22Rv1 (cell line): ENCODE data around the gene LSM2.

ENCODE experiments used
- ZFX ChIP-seq: fragments of 450-650 bp; IDR thresholded peaks from 2 replicates; pipeline ENCODE4 v1.6.1; 2017; ENCODE audit warnings: antibody characterized with exemption, borderline replicate concordance
- TF ChIP-seq, protein P1 (sequence below): fragments of 450-650 bp; IDR thresholded peaks from 2 replicates; pipeline ENCODE4 v1.5.1; 2017; ENCODE audit warnings: mild to moderate bottlenecking

DNA sequence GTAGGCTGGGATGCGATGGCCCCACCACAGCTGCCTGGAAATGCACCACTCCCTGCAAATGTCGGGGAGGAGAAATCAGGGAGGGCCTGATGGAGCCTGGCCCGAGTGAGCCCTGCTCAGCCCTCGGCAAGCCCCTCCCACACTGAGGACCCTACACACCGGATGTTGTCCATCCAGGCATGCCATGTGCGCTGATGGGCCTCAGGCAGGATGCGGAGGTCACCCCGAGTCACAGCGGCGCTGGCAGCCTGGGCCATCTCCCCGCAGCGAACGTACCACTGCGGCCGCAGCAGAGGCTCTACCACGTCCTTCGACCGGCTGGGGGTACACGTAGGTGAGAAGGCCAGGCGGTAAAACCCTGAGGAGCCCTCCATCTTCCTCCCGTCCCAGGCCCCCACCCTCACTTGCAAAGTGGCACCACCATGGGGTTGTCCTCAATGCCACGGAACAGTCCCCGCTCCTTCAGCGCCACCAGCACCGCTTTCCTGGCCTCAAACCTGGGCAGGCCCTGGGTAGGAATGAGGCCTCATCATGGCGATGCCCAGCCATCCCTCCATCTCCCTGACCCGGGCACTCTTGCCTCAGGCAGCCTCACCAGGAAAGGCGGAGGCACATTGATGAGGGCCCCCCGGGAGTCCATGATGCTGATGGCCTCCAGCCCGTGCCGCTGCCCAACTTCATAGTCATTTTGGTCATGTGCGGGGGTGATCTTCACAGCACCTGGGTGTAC lies 24.5 kb downstream of the LSM2 start:
- TF ChIP-seq, protein P1, sequence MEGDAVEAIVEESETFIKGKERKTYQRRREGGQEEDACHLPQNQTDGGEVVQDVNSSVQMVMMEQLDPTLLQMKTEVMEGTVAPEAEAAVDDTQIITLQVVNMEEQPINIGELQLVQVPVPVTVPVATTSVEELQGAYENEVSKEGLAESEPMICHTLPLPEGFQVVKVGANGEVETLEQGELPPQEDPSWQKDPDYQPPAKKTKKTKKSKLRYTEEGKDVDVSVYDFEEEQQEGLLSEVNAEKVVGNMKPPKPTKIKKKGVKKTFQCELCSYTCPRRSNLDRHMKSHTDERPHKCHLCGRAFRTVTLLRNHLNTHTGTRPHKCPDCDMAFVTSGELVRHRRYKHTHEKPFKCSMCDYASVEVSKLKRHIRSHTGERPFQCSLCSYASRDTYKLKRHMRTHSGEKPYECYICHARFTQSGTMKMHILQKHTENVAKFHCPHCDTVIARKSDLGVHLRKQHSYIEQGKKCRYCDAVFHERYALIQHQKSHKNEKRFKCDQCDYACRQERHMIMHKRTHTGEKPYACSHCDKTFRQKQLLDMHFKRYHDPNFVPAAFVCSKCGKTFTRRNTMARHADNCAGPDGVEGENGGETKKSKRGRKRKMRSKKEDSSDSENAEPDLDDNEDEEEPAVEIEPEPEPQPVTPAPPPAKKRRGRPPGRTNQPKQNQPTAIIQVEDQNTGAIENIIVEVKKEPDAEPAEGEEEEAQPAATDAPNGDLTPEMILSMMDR = no peak
- TF ChIP-seq ZFX = no peak
